Lower leg skin (tissue), 3 donors: ENCODE data around the gene ESPL1.

ENCODE experiments used
- POLR2A ChIP-seq, 2 donors: fragments of 450-650 bp; IDR thresholded peaks; one replicate each; pipeline ENCODE4 v1.6.1; 2016 to 2017; ENCODE audit warnings: antibody characterized with exemption in 2 of 2, mild to moderate bottlenecking in 1 of 2, moderate library complexity in 1 of 2
- TF ChIP-seq, protein P1 (sequence below), 3 donors: fragments of 450-650 bp; IDR thresholded peaks; one replicate each; pipeline ENCODE4 v1.5.1; 2016; ENCODE audit warnings: antibody characterized with exemption in 3 of 3, mild to moderate bottlenecking in 3 of 3, moderate library complexity in 2 of 3

- TF ChIP-seq, protein P1, sequence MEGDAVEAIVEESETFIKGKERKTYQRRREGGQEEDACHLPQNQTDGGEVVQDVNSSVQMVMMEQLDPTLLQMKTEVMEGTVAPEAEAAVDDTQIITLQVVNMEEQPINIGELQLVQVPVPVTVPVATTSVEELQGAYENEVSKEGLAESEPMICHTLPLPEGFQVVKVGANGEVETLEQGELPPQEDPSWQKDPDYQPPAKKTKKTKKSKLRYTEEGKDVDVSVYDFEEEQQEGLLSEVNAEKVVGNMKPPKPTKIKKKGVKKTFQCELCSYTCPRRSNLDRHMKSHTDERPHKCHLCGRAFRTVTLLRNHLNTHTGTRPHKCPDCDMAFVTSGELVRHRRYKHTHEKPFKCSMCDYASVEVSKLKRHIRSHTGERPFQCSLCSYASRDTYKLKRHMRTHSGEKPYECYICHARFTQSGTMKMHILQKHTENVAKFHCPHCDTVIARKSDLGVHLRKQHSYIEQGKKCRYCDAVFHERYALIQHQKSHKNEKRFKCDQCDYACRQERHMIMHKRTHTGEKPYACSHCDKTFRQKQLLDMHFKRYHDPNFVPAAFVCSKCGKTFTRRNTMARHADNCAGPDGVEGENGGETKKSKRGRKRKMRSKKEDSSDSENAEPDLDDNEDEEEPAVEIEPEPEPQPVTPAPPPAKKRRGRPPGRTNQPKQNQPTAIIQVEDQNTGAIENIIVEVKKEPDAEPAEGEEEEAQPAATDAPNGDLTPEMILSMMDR (IDR thresholded peaks at IDR 0.05): no peak
- no peak for TF ChIP-seq POLR2A (IDR thresholded peaks at IDR 0.05)
Measured at GRCh38 chr12:53332744-53333143, 64.6 kb downstream of the ESPL1 start.
